ENCODE data around the gene CHST10.

- TF ChIP-seq, protein P1, sequence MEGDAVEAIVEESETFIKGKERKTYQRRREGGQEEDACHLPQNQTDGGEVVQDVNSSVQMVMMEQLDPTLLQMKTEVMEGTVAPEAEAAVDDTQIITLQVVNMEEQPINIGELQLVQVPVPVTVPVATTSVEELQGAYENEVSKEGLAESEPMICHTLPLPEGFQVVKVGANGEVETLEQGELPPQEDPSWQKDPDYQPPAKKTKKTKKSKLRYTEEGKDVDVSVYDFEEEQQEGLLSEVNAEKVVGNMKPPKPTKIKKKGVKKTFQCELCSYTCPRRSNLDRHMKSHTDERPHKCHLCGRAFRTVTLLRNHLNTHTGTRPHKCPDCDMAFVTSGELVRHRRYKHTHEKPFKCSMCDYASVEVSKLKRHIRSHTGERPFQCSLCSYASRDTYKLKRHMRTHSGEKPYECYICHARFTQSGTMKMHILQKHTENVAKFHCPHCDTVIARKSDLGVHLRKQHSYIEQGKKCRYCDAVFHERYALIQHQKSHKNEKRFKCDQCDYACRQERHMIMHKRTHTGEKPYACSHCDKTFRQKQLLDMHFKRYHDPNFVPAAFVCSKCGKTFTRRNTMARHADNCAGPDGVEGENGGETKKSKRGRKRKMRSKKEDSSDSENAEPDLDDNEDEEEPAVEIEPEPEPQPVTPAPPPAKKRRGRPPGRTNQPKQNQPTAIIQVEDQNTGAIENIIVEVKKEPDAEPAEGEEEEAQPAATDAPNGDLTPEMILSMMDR (IDR thresholded peaks at IDR 0.05): no peak
- TF ChIP-seq POLR2A (IDR thresholded peaks at IDR 0.05): no peak
Observed at GRCh38 chr2:100392715-100393114, 24.8 kb downstream of the CHST10 start.
